HUES48 (cell line): Measurements from ENCODE around the gene ASIC2.

ENCODE experiments used
- H3K27ac ChIP-seq: one replicate; pipeline ENCODE4 v1.7.0; 2013; ENCODE audit warnings: low read depth, low read length, inconsistent platforms
- H3K27me3 ChIP-seq: 2 replicates; pipeline ENCODE4 v1.6.1; 2013; ENCODE audit warnings: mild to moderate bottlenecking, low read length; ENCODE audit not compliant: control insufficient read depth, insufficient read depth
- H3K36me3 ChIP-seq: 2 replicates; pipeline ENCODE4 v1.6.1; 2013; ENCODE audit warnings: low read length; ENCODE audit not compliant: control insufficient read depth, insufficient read depth
- H3K4me1 ChIP-seq: 2 replicates; pipeline ENCODE4 v1.6.1; 2013; ENCODE audit warnings: mild to moderate bottlenecking, low read length; ENCODE audit not compliant: control insufficient read depth, insufficient read depth
- H3K4me3 ChIP-seq: 2 replicates; pipeline ENCODE4 v1.5.1; 2013; ENCODE audit warnings: mild to moderate bottlenecking, low read depth, low read length
- H3K9ac ChIP-seq: 2 replicates; pipeline ENCODE4 v1.6.1; 2013; ENCODE audit warnings: mild to moderate bottlenecking, low read depth, low read length, moderate library complexity
- H3K9me3 ChIP-seq: 2 replicates; pipeline ENCODE4 v1.6.1; 2013; ENCODE audit warnings: low read length; ENCODE audit not compliant: control insufficient read depth, insufficient read depth

Gene ASIC2

GRCh38 chr17:33125552-33125950, 167.5 kb downstream of the ASIC2 start:
- Histone ChIP-seq H3K27me3 (no peaks in the 10 kb centered on the region), H3K9ac (no peak overlapping the region), H3K27ac (no peak overlapping the region), H3K36me3 (no peaks in the 10 kb centered on the region), H3K4me1 (no peaks in the 10 kb centered on the region), H3K9me3 (no peaks in the 10 kb centered on the region), H3K4me3 (no peak overlapping the region)

GRCh38 chr17:33124871-33125551, 168.1 kb downstream of the ASIC2 start:
- H3K36me3 ChIP-seq: no peaks in the 10 kb centered on the region
- no peaks in the 10 kb centered on the region for H3K9me3 ChIP-seq
- H3K9ac ChIP-seq: no peak overlapping the region
- no peaks in the 10 kb centered on the region for H3K27me3 ChIP-seq
- no peak overlapping the region for H3K27ac ChIP-seq
- H3K4me1 ChIP-seq: no peaks in the 10 kb centered on the region
- no peak overlapping the region for H3K4me3 ChIP-seq

GRCh38 chr17:33124185-33124584, 168.9 kb downstream of the ASIC2 start:
- Histone ChIP-seq H3K4me3 (no peak overlapping the region), H3K9ac (no peak overlapping the region), H3K27ac (no peak overlapping the region), H3K9me3 (no peaks in the 10 kb centered on the region), H3K36me3 (no peaks in the 10 kb centered on the region), H3K4me1 (no peaks in the 10 kb centered on the region), H3K27me3 (no peaks in the 10 kb centered on the region)

GRCh38 chr17:33121756-33122155, 171.3 kb downstream of the ASIC2 start:
- H3K4me1 ChIP-seq: no peaks in the 10 kb centered on the region
- H3K27ac ChIP-seq: no peak overlapping the region
- no peak overlapping the region for H3K4me3 ChIP-seq
- no peak overlapping the region for H3K9ac ChIP-seq
- no peaks in the 10 kb centered on the region for H3K36me3 ChIP-seq
- H3K9me3 ChIP-seq: no peaks in the 10 kb centered on the region
- H3K27me3 ChIP-seq: no peaks in the 10 kb centered on the region

GRCh38 chr17:33121272-33121671, 171.8 kb downstream of the ASIC2 start:
- H3K36me3 ChIP-seq: no peaks in the 10 kb centered on the region
- no peak overlapping the region for H3K27ac ChIP-seq
- no peaks in the 10 kb centered on the region for H3K27me3 ChIP-seq
- no peak overlapping the region for H3K4me3 ChIP-seq
- H3K9me3 ChIP-seq: no peaks in the 10 kb centered on the region
- no peak overlapping the region for H3K9ac ChIP-seq
- no peaks in the 10 kb centered on the region for H3K4me1 ChIP-seq

GRCh38 chr17:33120103-33120502, 173.0 kb downstream of the ASIC2 start:
- Histone ChIP-seq H3K9me3 (no peaks in the 10 kb centered on the region), H3K27me3 (no peaks in the 10 kb centered on the region), H3K4me1 (no peaks in the 10 kb centered on the region), H3K36me3 (no peaks in the 10 kb centered on the region), H3K4me3 (no peak overlapping the region), H3K27ac (no peak overlapping the region), H3K9ac (no peak overlapping the region)

GRCh38 chr17:33118391-33119075, 174.6 kb downstream of the ASIC2 start:
- H3K27me3 ChIP-seq: no peaks in the 10 kb centered on the region
- H3K27ac ChIP-seq: no peak overlapping the region
- no peaks in the 10 kb centered on the region for H3K4me1 ChIP-seq
- H3K36me3 ChIP-seq: no peaks in the 10 kb centered on the region
- no peak overlapping the region for H3K9ac ChIP-seq
- no peaks in the 10 kb centered on the region for H3K9me3 ChIP-seq
- H3K4me3 ChIP-seq: no peak overlapping the region

- no peaks in the 10 kb centered on the region for H3K4me1 ChIP-seq
- no peaks in the 10 kb centered on the region for H3K36me3 ChIP-seq
- H3K4me3 ChIP-seq: no peak overlapping the region
- H3K9me3 ChIP-seq: no peaks in the 10 kb centered on the region
- no peak overlapping the region for H3K9ac ChIP-seq
- no peaks in the 10 kb centered on the region for H3K27me3 ChIP-seq
- no peak overlapping the region for H3K27ac ChIP-seq
Measured at GRCh38 chr17:33116021-33116551, 177.0 kb downstream of the ASIC2 start.

- no peak overlapping the region for H3K9ac ChIP-seq
- no peaks in the 10 kb centered on the region for H3K27me3 ChIP-seq
- H3K9me3 ChIP-seq: no peaks in the 10 kb centered on the region
- H3K4me1 ChIP-seq: no peaks in the 10 kb centered on the region
- H3K27ac ChIP-seq: no peak overlapping the region
- no peak overlapping the region for H3K4me3 ChIP-seq
- no peaks in the 10 kb centered on the region for H3K36me3 ChIP-seq
Measured at GRCh38 chr17:33115366-33115765, 177.7 kb downstream of the ASIC2 start.

- Histone ChIP-seq H3K27ac (no peak overlapping the region), H3K27me3 (no peaks in the 10 kb centered on the region), H3K36me3 (no peaks in the 10 kb centered on the region), H3K9ac (no peak overlapping the region), H3K9me3 (no peaks in the 10 kb centered on the region), H3K4me3 (no peak overlapping the region), H3K4me1 (no peaks in the 10 kb centered on the region)
Measured at GRCh38 chr17:33113991-33114370, 179.1 kb downstream of the ASIC2 start.

- no peak overlapping the region for H3K27ac ChIP-seq
- H3K9ac ChIP-seq: no peak overlapping the region
- no peaks in the 10 kb centered on the region for H3K9me3 ChIP-seq
- H3K27me3 ChIP-seq: no peaks in the 10 kb centered on the region
- H3K4me3 ChIP-seq: no peak overlapping the region
- no peaks in the 10 kb centered on the region for H3K36me3 ChIP-seq
- no peaks in the 10 kb centered on the region for H3K4me1 ChIP-seq
Measured at GRCh38 chr17:33113276-33113990, 179.7 kb downstream of the ASIC2 start.
